GM21423 (cell line): Measurements from ENCODE around the gene TRIP11.

Experiments used
- ATAC-seq: cut with Tn5 transposase; IDR thresholded peaks from one replicate; pipeline ENCODE4 v1.9.1; 2021; ENCODE audit warnings: mild to moderate bottlenecking, moderate library complexity; ENCODE audit not compliant: unreplicated experiment

Gene TRIP11

DNA sequence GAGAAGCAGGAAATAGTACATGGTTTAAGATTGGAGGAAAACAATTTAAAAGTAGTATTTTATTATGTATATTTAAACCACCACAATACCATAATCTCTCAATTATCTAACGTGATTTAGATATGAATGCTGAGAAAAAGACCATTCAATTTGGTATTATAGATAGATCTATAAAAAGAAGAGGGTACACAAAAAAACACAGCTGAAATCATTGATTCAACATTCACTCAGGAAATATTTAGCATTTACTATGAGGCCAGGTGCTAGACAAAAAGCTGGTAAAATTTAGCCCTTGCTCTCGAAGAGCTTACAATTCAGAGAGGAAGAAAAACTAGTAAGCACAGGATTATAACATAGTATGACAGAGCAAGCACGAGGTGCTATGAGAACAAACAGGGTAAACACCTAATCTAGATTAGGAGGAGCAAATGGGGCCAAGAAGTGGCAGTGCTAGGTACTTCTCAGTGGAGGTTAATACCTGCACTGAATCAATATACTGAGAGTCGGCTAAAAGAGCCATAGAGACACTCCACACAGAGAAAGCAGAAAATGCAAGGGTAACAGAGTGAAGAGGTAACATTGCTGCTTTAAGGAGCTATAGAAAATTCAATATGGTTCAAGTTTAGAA, 27.6 kb downstream of the TRIP11 start:
- ATAC-seq: no peak

DNA sequence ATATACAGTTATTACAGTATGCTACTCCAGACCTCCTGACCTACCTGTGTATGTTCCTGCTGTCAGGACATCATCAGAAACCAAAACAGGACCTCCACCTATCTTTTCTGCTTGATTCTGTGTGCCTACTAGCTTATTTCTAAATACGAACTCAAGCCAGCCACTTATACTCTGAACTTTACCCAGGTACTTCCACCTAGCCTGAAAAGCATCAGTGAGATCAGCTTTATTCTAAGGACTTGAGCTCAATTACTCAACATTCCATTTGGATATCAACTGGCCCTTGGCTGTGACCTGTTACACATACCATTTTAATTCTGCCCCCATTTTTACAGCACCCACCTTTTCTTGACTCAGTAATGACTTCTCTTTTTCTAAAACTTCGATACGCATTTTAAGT, 29.2 kb downstream of the TRIP11 start:
- no peak for ATAC-seq

DNA sequence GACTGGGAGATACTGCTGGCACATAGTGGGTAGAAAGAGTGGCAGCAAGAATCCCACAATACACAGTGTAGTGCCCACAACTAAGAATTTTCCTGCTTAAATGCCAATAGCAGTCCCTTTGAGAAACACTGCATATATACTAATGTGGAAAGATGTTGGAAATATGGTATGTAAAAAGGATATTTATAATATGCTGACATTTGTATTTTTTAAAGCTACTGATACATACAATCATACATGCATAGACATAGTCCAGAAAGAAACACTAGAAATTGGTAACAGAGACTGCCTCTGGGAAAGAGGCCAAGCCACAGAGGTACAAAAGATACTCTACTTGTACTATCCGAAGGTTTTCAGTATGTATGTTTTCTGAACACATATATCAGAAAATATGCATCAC, 30.3 kb downstream of the TRIP11 start:
- ATAC-seq: no peak

DNA sequence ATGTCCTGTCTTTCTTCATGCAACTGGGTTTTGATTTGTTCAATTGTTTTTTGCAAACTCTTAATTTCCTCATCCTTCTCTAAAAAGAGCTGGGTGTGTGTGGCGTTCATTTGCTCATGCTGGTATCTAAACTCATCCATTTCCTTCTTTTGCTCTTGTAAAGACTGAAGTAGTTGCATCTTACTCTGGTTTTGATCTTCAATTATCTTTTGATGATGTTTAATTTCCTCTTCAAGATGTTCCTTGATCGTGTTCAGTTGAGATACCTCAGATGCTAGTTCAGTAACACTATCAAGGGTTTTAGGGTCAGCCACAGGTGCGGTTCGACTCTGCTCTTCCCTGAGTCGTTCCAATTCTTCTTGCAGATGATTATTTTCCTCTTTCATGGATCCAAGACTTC, 34.8 kb downstream of the TRIP11 start:
- no peak for ATAC-seq

DNA sequence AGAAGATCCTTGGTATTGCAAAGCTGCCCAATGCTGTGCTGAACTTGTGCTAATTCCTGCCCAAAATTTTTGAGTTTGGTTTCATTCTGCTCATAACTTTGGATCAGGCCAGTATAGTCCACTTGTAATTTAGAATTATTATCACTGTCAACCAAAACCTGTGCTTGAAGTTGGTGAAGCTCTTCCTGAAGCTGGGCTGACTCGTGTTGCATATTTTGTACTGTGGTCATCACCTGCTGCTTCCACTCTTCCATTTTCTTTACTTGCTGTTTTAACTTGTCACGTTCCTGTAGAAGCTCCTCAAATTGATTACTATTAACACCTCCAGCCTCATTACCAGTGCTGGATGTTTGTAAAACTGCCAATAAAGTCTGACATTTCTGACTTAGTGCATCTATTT, 35.8 kb downstream of the TRIP11 start:
- no peak for ATAC-seq

DNA sequence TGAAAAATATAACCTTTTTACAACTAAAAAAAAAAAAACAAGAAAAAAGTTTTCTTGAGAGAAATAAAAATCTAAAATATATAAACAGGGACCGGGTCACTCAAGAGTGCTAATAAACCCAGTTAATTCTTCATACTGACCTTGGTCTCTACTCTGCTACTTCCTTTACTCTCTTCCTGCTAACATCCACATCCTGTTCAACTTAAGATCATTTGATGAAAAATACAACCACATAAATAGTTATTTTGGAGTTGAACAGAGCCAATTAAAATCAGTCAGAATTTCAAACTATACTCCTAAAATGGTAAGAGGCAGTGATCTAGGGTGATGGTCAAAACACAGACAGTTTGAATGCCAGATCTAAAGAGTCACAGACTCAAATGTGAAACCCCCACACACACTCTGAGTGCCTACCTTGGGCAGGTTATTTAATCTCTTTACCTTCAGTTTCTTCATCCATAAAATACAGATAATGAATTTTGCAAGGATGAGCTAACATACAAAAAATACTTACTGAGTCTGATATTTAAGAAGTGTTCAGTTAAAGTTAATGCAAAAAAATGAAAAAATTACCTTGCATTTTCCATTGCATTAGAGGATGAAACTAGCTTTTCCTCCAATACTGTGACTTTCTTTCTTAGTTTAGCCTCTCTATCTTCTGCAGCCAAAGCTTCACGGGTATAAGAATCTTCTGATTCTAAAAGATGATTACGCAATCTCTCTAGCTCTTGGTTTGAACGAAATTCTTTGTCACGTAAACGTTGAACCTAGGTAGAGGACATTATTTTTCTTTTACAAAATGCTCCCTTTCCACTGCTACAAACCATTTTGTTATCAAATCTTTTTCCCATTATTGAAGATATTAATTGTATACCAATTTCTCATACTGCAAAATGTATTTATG, 40.9 kb downstream of the TRIP11 start:
- no peak for ATAC-seq

DNA sequence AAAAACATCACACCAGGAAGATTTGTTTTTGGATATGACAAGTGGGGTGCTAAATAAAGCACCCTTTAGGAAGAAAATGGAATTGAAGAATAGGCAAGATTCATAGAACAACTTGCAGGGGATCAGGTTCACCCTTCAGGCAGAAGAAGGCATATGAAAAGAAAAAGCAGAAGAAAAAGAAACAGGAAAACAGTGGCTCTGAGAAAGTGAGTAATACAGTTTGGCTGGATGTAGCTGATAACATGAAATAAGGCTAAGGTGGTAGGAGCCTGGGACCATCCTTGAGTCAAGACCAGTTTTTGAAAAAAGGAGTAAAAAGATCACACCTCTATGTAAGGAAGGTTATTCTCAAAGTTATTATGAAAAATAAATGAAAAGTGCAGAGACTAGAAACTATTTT, 42.4 kb downstream of the TRIP11 start:
- no peak for ATAC-seq

DNA sequence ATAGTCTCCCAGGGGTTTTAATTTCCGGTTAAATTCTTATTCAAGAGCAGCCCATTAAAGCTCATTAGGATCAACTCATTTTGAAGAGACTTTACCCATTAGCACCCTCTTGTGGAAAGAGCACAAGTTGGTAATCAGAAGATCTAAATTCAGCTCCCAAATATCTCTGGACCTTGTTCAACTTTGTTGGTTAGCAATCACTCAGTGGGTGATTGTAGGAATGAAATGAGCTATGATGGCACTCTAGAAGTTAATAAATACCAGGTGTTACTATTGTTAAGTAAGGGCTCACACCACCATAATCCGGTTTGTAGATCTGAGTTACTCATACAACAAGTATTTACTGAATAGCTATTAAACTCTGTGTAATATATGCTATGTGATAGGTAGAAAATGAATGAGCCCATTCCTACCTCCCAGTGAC, 42.9 kb downstream of the TRIP11 start:
- ATAC-seq: no peak

DNA sequence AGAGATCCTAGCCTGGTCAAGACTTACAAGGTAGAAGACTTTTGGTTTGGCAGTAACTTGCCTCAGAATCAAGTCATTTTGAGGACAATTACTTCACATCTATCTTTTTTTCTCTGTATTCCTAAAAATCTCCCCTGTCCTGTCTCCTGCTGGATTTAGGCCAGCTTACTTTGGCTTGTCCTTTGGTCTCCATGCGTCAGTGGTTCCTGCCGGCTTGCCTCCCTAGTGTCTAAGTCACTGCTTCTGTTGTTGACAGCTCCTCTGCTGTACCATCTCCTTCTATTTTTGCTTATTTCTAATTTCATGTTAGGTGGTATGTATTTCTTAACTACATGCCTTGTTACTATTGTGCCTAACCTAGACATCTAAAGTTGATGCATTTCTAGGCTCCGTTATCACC, 52.7 kb downstream of the TRIP11 start:
- ATAC-seq: no peak

DNA sequence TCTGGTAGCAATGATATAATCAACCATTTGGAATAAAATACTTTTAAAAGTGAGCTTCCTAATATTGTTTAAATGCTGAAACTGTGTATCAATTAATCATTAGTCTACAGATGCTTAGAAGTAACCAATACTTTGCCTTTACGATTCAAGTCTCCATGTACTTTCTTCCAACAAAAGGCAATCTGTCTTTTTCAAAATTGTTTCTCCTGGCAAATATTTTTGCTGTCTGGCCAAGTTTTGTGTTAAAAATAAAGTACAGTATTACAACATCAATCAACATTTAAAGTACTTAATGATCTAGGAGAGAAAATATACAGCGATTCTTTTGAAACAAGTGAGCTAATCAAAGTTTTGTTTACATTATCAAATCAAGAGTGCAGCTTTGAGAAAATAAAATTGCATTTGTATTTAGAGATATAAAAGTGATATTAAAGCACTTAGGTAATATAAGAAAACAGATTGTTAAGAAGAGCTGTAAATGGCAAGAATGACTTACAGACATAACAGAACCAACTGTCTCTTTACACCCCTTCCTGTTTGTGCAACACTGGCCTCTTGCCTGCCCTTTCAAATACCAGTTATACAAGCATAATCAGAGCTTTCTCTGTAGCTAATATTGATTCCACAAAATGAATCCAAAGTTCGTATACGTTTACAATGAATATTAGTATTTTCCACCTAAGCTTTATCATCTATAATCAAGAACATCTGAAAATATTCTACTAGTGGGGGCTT, 54.2 kb downstream of the TRIP11 start:
- no peak for ATAC-seq

DNA sequence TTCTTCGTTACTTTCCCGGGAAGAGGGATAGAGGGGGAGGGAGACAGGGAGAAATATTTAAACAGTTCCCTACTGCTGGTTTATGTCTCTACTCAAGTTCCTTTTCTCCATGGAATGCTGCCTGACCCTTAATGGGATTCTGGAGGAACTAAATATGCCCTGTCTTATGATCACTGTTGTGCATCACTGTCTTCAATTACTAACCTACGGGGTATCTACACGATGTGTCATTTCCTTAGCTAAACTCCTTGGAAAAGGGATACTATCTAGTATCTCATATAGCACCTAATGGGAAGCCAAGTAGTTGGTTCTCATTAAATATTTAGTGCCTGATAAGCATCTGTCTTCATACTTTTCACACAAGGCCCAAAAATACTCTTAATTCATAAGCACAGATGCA, 54.9 kb downstream of the TRIP11 start:
- no peak for ATAC-seq

DNA sequence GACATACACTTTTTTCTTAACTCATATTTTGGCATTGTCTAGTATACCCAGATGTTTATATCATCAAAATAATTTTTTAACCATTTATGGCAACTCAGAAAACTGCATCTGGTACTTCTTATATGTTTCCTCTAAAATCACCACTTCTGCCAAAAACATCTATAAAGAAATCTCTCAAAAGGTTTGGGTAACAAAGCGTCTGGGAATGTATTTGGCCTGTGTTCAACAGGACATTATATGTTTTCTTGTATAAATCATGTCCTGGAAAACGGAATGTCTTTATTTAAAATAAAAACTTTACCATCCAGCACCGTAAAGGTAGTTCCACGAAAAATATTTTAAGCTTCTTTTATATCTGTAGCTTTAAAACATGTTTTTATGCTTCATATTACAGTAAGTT, 56.3 kb downstream of the TRIP11 start:
- ATAC-seq: no peak

DNA sequence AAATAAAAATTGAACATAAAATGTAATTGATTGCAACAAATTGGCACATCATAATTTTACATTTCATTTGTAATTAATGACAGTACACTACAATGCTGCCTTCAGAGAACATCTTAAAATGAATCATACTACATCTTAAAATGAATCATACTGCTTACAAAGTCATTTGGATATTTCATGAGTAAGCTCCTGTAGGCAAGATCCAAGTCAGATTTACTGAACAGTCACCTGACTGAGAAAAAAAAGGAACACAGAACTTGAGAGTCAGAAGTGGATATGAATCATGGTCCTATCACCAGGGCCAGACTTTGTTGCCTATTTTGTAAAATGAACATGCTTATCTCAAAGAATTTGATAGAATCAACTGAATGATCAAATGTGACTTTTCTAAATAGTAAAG, 59.7 kb downstream of the TRIP11 start:
- peak; percentile 83 for ATAC-seq

DNA sequence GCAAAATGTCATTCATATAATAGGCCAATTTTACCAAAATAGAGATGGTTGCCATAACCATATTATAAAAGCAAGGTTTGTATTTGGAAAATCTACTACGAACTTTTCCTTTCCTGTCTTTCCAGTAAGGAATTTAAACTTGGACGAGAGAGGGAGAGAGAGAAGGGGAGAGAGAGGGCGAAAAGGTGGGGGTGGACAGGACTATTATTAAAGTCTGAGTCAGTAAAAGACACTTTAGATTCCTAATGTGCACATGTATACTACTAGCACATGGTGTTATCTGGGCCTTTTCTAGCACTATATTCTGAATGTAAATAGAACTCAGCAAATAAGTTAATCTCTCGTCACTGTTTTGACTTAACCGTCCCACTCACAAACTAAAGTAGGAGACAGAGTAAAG, 62.0 kb downstream of the TRIP11 start:
- no peak for ATAC-seq

DNA sequence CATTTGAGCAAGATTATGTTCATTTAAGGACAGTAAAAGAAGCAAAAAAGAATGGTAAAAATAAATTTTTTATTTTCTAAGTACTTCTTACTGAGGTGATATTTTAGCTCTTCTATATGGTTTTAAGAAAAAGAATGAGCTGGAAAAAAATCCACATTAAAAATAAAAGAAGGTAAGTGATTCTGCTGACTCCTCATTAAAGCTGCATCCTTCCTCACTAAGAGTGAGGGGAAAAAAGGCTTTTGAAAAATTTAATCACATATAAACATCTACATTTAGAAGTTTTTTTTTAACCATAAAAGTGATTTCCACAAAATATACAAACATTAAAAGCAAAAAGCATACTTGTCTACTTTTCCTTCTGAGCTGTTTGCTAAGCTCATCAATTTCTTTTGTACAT, 64.1 kb downstream of the TRIP11 start:
- ATAC-seq: no peak

DNA sequence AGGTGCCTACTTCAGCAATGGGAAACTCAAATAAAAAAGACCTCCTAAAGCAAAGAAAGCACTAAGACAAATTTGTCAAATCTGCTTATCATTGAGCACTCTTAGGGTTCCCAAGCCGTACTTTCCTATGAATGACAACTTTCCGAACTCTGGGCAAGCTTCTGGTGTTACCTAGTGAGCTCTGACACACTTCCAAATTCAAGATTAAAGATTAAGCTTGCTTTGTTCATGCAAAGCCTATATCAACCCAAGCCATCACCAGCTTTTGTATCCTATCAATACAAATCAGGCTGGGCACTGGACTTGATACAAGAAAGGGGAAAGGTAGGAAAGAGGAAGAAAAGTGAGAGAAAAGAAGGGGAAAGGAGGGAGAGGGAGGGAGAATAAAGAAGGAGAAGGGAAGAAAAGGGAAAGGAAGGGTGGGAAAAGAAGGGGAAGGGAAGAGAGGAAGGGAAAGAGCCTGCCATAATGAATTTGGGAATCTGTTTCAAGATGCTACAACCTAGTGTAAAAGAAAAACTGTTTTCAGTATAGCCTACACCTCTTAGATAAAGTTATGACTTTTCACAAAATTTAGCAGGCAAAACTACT, 68.6 kb downstream of the TRIP11 start:
- ATAC-seq: no peak

DNA sequence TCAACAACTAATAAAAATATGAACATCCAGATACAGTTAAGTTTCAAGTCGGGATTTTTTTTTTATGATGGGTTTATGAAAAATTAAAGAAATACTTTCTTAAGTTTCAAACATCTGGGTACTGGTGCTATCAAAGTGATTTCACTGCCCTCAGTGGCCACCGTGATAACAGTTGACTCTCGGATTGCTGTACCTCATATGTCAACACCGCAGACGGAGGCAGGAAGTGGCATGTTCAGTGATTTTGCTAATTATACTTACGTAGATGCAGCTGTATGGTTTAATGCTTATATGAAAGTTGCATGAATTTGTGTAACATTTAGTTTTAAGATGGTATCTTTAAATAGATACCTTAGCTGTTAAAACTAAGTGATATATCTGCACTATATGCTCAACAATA, 71.6 kb downstream of the TRIP11 start:
- no peak for ATAC-seq

DNA sequence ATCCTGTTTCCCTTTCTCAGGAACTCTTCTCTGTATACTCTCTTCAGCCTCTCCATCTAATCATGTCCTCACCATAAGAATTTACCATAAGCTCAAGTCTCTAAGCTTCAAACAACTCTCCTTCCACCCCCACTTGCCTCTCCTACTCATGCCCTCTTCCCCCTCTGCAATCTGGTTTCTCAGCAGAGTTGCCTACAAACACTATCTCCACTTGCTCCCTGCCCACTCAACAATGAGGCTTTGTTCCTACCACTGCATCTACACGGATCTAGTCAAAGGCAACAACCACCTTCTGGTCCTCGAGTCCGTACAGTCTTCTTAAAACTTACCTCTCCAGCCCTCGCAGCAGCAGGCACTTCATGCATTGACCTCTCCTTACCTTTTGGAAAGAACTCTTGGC, 75.1 kb downstream of the TRIP11 start:
- ATAC-seq: no peak

DNA sequence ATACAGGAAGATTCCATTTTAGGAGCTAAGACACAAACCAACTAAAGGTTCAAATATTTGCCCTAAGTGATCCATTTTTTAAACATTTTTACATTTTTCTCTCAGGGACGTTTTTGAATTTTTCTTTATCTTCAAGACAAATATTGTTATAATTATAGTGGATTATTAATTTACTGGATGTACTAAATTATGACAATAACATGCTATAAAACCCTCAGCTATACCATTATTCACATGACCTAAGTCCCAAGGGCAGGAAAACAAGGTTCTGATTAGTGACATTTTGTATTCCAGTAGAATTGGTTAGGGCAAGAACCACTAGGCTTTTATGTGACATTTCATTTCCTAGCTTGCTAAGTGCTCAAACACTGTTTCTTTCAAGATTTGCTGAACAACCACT, 75.8 kb downstream of the TRIP11 start:
- ATAC-seq: no peak

DNA sequence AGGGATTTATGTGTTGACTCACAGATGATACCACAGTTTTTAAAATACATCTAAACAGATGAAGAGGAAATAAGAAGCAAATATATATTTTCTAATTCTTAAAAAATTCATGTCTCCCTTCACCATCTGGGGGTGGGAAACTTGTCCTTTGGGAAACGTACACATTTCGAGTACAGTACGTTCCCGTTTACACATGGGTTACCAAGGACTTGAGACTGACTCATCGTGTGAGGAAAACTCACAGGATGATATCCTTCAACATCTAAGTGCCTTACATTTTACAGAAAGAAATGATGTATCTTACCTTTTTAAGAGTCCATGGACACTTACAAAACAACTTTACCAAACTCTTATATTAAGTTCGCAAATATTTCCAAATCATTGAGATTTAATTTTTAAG, 76.4 kb downstream of the TRIP11 start:
- ATAC-seq: no peak
